KOPT-K1 (cell line): ENCODE measurements around the gene FAM20B.

ENCODE experiments used
- H3K27ac ChIP-seq: fragments of 200-600 bp; sonication (generic); 2 replicates; pipeline ENCODE4 v1.5.1; 2016; ENCODE audit warnings: antibody characterized with exemption, mild to moderate bottlenecking, low read depth, low read length; ENCODE audit not compliant: poor library complexity, severe bottlenecking
- H3K36me3 ChIP-seq: fragments of 200-600 bp; sonication (generic); 2 replicates; pipeline ENCODE4 v1.5.1; 2017; ENCODE audit warnings: antibody characterized with exemption, mild to moderate bottlenecking, low read length, moderate library complexity; ENCODE audit not compliant: insufficient read depth
- H3K9me3 ChIP-seq: fragments of 200-600 bp; sonication (generic); 2 replicates; pipeline ENCODE4 v1.5.1; 2017; ENCODE audit warnings: antibody characterized with exemption, low read length, mild to moderate bottlenecking; ENCODE audit not compliant: insufficient read depth, poor library complexity, severe bottlenecking

Gene FAM20B

GRCh38 chr1:179014123-179014522 is 11.6 kb upstream of the FAM20B start:
- no peaks in the 10 kb centered on the region for H3K9me3 ChIP-seq
- no peaks in the 10 kb centered on the region for H3K36me3 ChIP-seq
- no peak overlapping the region for H3K27ac ChIP-seq

- no peak overlapping the region for H3K27ac ChIP-seq
- H3K9me3 ChIP-seq, result no peaks in the 10 kb centered on the region
- no peaks in the 10 kb centered on the region for H3K36me3 ChIP-seq
Measured at GRCh38 chr1:179015396-179015795, 10.3 kb upstream of the FAM20B start.

GRCh38 chr1:179016706-179017382 is 8.8 kb upstream of the FAM20B start:
- Histone ChIP-seq H3K36me3 (no peaks in the 10 kb centered on the region), H3K27ac (no peak overlapping the region), H3K9me3 (no peaks in the 10 kb centered on the region)

- no peak overlapping the region for H3K27ac ChIP-seq
- H3K36me3 ChIP-seq, result no peaks in the 10 kb centered on the region
- H3K9me3 ChIP-seq, result no peaks in the 10 kb centered on the region
Measured at GRCh38 chr1:179017383-179018326, 8.0 kb upstream of the FAM20B start.

GRCh38 chr1:179021873-179022272 is 3.8 kb upstream of the FAM20B start:
- H3K9me3 ChIP-seq, result no peaks in the 10 kb centered on the region
- no peaks in the 10 kb centered on the region for H3K36me3 ChIP-seq
- H3K27ac ChIP-seq, result no peak overlapping the region

GRCh38 chr1:179023946-179024650 is 1.6 kb upstream of the FAM20B start:
- H3K27ac ChIP-seq, result no peak overlapping the region
- H3K36me3 ChIP-seq, result no peaks in the 10 kb centered on the region
- no peaks in the 10 kb centered on the region for H3K9me3 ChIP-seq

GRCh38 chr1:179025975-179026812 is 500 bp downstream of the FAM20B start:
- Histone ChIP-seq H3K36me3 (no peaks in the 10 kb centered on the region), H3K27ac (peak overlapping the region; percentile 91), H3K9me3 (no peaks in the 10 kb centered on the region)

GRCh38 chr1:179026813-179027669 is 1.3 kb downstream of the FAM20B start:
- Histone ChIP-seq H3K9me3 (no peaks in the 10 kb centered on the region), H3K27ac (peak overlapping the region; percentile 91), H3K36me3 (no peaks in the 10 kb centered on the region)

- Histone ChIP-seq H3K9me3 (no peaks in the 10 kb centered on the region), H3K27ac (no peak overlapping the region), H3K36me3 (no peaks in the 10 kb centered on the region)
Measured at GRCh38 chr1:179029321-179029759, 3.6 kb downstream of the FAM20B start.

GRCh38 chr1:179030130-179030529 is 4.4 kb downstream of the FAM20B start:
- Histone ChIP-seq H3K27ac (no peak overlapping the region), H3K9me3 (no peaks in the 10 kb centered on the region), H3K36me3 (no peaks in the 10 kb centered on the region)

GRCh38 chr1:179030683-179031082 is 5.0 kb downstream of the FAM20B start:
- Histone ChIP-seq H3K27ac (no peak overlapping the region), H3K9me3 (no peaks in the 10 kb centered on the region), H3K36me3 (no peaks in the 10 kb centered on the region)

- no peaks in the 10 kb centered on the region for H3K9me3 ChIP-seq
- H3K27ac ChIP-seq, result no peak overlapping the region
Measured at GRCh38 chr1:179031284-179031683, 5.6 kb downstream of the FAM20B start.

GRCh38 chr1:179031855-179032513 is 6.3 kb downstream of the FAM20B start:
- Histone ChIP-seq H3K36me3 (no peaks in the 10 kb centered on the region), H3K9me3 (no peaks in the 10 kb centered on the region), H3K27ac (no peak overlapping the region)

More at GRCh38 chr1:179031284-179031683, 5.6 kb downstream of the FAM20B start:
- H3K36me3 ChIP-seq, result no peaks in the 10 kb centered on the region
